Hematopoietic multipotent progenitor cell treated with erythropoietin and hydrocortisone succinate and interleukin-3 and kit ligand, for 4 days (in vitro differentiated cells): Measurements from ENCODE around the gene TEX35.
"Not testable (repeated sequence)": the region's sequence is repeated elsewhere in the genome, so short reads cannot be mapped to it uniquely, and the experiment has no call there.

Experiments used
- DNase-seq: peaks from one replicate; pipeline ENCODE4 v3.0.0-alpha.2; 2015

The TEX35 gene

DNA sequence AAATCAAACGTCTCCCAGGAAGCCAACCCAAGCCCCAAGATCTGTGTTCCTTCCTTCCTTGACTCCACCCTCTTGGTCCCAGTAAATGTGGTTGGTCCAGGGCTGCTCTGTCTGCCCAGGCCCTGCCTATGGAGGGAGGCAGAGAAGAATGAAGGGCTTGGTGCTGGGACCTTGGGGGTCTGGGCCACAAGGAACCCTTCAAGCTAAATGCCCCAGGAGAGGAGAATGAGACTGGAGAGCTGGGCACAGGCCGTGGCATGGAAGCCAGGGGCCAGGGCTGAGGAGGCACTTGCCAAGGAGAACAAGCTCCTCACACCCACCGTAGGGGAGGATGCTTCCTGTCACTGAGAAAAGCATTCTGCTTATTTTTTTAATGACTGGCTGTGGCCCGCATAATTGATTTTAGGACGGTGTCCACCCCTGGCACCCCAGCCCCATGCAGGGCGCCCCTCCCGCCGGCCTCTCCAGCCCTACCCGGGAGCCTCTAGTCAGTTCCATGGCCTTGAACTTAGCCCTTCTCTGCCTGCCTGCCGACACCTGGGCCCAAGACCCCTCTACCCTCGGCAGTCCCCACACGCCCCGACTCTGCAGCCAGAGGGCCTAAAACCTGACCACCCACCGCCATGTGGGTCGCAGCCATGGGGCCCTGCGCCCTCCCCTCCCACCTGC, 17.0 kb upstream of the TEX35 start:
- DNase-seq: no peak

DNA sequence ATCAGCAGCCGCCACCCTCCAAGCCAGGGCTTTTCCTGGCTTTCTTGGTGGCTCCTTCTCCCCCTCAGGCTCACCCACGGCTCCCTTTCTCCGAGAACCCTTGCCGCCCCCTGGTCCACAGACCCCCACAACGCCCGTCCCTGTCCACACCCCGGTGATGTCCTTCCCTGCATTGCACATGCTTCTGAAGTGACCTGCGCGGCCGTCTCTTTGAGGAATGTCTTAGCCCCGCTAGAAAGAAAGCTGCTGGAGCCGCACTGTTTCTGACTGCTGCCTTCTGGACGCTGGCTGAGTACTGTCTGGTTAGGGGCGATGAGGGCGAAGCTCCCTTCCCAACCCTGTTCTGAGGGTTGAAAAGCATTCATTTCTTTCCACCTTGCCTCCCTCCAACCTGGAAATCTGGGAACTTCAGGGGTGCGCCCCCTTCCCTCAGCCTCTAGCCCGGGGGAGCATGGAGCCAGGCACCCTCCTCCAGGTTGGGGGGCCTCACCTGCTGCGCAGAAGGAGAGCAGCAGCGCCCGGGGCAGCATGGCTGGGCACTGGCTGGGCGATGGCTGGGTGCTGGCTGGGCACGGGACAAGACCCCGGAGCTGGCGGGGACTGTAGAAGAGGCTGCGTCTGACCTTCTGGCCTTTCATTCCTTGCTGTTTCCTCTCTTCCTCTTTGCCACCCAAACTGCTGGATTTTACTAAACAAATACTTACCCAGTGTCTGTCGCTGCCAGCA, 16.3 kb upstream of the TEX35 start, which contains the start of gene CLEC20A:
Gene CLEC20A (minus strand): TSS at position 555 of the 726 bp plus-strand sequence. CDS start 25 bp downstream, at position 530.
- no peak for DNase-seq

DNA sequence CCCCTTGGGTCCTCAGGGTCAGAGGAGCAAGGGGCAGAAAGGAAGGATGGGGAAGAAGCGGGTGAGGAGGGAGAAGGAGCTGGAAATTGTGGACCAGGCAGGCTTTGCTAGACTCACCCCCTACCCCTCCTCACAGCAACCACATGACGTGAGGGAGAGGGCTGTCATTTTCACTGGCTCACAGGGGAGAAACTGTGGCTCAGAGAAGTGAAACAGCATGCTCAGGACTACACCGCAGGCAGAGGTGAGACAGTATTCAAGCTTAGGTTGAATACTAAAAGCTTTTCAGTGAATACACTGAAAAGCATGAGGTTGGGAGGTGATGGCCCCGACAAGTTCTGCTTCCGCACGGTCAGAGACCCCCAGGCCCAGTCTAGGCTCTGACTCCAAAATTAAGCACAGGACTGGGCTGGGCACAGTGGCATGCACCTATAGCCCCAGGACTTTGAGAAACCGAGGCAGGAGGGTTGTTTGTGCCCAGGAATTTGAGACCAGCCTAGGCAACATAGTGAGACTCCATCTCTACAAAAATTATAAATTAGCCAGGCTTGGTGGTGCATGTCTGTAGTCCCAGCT, 14.9 kb upstream of the TEX35 start:
- DNase-seq: no peak

DNA sequence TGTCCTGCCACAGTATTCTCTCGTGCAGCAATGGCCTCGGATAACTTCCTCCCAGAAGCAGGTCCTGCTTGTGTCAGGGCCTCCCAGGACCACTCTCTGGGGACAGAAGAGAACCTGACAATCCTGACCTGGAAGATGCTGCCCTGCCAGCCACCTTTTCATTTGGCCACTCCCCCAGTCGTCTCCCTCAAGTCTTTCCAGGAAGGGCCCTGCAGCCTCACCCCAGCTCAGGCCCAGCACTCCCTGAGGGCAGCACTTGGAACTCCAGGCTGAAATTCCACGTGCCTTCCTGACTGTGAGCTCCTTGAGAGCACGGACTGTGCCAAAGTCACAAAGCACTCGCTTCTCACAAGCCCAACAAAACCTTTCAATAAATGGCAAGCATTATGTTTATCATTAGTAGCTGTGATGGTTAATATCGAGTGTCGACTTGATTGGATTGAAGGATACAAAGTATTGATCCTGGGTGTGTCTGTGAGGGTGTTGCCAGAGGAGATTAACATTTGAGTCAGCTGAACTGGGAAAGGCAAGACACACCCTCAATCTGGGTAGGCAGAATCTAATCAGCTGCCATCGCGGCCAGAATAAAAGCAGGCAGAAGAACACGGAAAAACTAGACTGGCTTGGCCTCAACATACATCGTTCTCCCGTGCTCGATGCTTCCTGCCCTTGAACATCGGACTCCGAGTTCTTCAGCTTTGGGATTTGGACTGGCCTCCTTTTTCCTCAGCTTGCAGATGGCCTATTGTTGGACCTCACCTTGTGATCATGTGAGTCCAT, 13.8 kb upstream of the TEX35 start:
- no peak for DNase-seq

DNA sequence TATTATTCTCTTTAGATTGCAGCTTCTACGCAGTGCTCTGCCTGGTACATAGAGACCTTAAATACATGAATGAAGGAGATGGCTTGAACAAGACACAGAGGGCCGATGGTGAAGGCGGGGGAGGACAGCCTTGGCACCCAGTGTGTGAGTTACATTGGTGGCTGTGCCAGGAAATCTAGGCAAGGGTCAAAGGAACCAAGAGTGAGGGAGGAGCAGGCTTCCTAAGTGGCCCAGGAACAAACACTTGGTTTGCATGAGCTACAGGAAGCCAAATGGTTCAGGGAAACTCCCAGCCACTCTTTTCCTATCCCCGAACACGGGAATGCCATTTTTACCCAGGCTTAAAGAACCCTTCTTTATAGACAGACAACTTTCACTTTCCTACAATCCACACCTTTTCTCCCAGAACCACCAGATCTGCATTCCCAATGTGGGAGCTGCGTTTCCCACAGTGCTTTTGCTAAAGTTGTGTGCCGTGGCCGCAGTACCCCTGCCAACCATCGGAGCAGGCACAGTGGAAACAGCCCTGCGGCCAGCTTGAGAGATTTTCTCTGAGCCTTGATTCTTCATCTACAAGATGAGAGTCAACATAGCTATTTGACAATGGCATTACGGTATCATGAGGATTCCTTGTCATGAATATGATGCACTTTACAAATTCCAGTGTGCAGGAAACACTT, 12.7 kb upstream of the TEX35 start:
- DNase-seq: no peak

DNA sequence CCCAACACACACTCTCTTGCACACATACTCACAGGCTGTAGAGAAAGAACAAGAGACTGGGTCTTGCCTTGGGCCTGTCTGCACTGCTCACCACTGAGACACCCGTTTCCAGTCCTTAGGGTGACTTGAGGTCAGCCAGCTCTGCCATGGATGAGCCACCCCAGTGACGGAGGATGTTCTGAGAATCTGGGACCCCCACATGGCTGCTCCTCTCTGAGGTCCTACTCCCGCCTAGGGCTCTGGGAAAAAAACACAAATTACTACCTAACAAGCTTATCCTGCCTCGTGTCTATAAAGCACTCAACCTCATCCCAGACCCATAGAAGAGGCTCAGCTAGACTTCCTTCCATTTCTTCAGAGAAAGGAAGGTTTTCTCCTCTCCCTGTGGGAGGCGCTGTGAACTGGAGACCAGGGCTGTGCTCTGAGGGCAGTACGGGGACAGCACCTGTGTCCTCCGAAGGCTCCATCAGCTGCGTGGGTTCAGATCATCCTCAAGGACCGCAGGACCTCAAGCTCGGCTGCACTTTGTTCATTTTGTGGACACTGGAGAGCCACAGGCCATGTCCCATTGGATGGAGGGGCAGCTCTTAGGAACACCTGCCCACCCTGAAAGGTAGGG, 11.9 kb upstream of the TEX35 start:
- no peak for DNase-seq

DNA sequence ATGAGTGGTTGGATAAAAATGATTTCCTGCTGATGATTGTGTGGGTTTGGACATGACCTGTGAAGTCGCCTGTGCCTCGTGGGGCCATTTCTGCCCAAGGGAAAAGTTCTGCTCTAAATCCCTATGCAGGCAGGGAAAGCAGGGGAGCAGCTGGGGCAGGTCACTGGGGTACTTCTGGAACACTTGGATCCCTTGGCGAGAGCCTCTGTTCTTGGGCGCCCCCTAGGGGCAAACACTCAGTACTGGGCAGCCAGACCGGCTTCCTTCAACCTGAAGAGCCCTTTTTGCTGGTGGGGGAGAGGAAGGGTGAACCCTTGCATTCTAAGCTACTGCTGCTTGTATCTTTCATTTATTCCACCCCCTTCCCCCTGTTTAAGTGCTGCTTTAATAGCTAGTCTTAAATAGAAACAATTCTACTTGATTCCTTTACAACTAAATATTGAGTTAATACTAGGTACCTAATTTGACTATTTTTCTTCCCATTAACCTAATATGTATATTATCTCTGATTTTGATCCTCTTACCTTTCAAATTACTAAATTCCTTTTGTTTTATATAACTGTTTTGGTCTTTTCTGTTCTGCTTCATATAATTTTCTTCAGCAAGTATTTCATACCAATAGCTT, 11.1 kb upstream of the TEX35 start:
- peak; percentile 85 for DNase-seq

DNA sequence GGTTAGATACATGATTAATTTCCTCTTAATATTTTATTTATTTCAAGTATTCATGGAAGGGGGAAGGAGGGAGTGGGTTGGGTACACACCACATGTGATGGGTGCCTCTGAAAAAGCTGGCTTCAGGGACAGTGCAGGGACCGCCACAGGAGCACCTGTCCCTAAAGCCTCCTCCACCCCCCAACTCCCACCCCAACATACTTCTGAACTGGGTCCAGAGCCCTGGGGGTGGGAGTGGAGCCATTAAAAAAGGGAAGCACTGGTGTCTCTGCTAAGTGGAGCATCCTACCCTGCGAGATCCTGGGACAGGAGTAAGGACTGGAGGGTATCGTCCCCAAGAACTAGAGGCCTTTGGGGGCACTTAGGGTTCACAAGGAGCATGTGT, 10.6 kb upstream of the TEX35 start:
- DNase-seq: no peak

DNA sequence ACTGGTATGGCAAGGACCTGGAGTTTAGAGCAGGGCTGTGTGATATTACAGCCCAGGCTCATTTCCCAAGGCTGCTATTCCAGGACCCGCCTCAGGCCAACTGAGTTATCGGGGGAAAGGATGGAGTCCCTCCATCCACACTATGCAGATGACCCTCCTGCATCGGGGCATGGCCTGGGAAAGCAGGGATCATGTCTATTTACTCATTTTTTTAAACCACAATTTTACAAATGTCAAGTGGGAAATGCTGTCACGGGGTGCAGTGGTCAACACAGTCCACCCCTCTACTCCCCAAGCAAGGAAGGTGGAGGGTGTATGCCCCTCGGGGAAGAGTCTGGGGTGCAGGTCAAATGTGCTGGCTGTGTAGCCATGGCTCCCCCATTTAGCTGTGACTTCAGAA, 10.1 kb upstream of the TEX35 start:
- DNase-seq: no peak

DNA sequence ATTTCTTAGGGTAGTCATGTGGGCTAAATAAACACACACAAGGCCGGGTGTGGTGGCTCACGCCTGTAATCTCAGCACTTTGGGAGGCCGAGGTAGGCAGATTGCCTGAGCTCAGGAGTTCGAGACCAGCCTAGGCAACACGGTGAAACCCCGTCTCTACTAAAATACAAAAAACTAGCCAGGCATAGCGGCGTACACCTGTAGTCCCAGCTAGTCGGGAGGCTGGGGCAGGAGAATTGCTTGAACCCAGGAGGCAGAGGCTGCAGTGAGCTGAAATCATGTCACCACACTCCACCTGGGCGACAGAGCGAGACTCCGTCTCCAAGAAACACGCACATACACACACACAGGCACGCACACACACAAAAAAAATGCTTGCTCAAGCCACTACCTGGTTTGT, 9.6 kb upstream of the TEX35 start:
- not testable (repeated sequence) for DNase-seq

DNA sequence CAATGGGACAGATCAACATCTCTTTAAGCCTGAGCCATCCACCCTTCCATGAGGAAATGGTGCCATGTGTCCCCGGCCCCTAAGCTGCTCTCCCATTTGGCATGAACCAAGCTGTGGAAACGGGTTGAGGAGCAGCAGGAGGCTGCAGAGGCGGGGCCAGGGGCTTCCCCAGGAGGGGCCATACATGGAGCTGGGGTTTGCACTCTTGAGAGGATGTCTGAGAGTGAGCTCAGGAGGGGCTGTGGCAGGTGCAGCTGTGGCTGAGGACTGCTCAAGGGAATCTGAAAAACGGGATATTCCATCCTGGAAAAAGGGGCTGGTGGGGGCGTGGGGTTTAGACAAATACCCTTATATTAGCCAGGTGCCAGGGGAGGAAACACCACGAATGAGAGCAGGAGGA, 9.1 kb upstream of the TEX35 start:
- no peak for DNase-seq

DNA sequence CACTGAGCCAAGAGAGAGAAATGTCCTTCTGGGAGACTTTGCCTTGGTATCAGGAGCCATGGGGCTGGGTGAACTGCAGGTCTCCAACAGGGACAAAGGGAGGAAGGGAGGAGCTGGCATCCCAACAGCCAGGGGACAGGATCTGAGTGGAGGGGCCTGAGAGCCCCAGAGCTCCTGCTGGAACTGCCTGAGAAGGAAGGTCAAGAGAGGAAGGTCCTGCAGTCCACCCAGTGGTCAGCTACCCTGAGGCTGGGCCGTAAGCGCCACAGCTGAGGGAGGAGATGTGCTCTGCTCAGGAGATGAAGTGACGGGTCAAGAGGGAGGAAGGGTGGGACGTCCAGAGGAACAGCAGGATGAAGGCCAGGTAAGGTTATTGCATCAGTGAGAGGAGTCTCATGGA, 8.6 kb upstream of the TEX35 start:
- no peak for DNase-seq

DNA sequence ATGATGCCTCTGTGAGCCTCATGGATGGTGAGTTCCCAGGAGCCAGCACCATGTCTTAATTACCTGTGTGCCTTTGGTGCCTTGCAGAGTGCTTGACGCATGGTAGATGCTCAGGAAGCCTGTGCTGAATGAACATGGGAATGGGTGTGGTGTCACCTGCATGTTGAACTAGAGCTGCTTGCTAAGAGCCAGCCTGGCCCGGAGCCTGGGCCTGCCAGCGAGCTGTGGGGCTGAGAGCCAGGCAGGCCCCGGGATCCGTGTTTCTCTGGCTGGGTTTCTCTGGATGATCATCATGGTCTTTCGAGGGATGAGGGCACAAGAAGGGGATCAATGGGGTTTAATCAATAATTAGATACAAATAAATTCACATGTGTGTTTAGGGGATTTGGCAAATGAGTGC, 6.7 kb upstream of the TEX35 start:
- no peak for DNase-seq

DNA sequence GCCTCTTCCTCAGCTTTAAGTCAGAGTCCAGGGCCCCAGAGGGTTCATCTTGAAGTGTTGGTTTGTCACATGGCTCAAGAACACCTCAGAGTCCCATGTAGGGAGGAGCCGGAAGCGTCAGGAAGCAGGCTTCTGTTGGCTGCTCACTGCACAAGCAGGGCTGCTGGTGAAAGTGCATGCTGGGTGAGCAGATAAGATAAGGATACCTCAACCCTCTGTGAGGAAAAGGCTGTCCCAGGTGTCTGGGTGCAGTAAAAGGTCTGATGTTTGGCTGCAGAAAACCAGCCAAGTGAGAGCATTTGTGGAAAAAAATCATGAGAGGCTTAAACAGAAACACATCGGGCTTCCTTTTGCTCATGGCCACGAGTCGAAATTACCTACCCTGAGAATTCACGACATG, 6.2 kb upstream of the TEX35 start:
- peak; percentile 57 for DNase-seq

DNA sequence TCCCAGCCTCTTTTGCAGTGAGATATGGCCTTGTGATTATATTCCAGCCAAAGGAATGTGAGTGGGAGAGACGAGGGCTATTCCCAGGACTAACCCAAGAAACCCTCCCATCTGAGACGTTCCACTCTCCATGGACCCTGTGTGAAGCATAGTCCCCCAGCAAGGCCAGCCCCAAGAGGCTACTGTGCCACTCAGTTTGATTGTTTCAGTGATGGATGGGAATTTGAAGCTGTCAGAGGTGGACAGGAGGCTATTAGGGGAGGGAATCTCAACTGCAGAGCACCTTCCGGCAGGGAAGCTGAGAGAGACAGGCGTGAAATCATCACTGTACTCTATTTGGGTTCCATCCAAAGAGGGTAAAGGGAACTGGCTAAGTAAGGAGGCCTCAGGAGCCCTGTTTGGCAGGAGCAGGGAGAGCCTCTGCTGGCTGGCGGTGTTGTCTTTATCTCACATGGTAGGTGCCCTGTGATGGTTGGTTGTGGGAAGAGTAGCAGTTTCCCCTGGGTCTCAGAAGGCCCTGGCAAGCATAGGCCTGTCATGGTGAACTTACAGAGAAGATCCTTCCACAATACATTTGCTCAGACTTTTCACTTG, 3.4 kb upstream of the TEX35 start:
- DNase-seq: no peak

DNA sequence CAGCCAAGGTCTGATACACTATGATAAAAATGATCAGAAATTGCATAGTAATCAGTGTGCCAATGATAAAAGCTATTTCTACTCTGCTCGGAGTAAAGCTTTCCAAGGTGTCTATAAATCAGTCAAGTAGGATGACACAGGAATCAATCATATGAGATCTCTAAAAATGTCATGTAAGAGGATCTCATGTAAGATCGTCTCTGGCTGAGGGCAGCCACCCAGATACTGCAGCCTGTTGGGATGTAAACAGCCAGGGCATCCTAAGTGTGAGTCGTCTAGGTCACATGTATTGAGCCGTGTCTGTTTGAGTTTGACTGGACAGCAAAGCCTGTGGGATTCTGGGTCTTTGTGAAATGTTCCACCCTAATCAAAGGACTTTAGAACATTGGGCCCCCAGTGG, 2.8 kb upstream of the TEX35 start:
- no peak for DNase-seq

DNA sequence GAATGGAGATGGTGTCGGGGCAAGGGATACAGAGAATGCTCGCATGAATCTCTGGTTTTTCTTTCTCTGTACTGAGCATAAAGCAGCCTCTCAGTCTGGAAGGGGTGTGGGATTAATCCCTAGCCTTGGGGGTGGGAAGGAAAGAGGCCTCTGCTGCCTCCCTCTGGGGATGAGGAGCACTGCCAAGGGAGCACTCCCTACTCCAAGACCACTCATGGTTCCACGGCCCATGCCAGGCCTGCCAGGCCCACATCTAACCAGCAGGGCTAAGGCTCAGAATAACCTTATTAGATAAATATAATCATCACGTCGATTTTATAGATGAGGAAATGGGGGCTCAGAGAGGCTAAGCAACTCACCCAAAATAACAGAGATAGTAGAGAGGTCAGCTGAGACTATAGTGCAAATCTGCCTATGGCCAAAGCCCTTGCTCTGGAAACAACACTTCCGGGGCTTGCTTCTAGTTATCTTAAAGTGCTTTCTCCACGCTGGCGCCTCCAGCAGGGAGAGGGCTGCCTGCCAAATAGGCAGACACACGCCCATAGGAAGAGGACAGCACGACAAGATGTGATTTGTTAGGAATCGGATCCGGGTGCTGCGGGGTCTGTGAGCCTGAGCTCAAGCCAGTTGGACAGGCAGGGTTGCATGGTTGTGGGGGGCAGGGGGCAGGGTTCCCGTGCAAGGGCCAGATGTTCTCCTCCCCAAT, 522 bp downstream of the TEX35 start:
- DNase-seq: no peak

DNA sequence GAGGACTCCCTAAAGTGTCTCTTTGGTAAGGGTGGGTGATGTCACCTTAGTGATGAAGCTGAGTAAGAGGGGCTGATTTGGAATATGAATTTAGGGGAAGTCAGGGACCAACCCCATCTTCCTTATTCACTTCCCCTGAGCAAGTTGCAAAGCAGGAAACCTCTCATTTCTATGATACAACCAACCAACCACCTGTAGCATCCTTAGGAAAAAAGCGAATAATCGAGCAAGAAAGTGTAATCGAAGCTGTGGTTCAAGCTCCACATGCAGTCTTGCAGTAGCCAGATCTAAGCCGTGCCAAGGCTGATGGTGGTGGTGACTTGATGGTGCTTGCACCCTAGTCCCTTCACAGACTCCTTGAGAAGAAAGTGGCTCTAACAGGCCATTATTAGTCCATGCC, 3.2 kb downstream of the TEX35 start:
- no peak for DNase-seq

DNA sequence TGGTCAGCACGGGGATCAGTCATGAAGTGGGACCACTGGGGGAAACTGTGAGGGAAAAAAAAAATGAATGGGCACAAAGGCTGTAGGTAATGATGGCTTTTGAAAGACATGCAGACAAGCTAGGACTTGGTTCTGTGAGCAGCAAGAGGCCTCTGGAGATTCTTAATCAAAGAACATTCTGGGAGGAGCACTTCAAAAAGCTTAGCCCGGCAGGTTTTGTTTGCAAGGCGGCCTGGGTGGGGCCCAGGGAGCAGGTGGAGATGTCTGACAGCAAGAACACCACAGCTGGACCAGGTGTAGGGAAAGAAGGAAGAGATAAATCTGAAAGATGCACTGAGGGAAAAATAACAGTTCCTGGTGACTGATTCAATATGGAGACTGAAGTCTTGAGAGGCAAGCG, 6.0 kb downstream of the TEX35 start:
- no peak for DNase-seq

DNA sequence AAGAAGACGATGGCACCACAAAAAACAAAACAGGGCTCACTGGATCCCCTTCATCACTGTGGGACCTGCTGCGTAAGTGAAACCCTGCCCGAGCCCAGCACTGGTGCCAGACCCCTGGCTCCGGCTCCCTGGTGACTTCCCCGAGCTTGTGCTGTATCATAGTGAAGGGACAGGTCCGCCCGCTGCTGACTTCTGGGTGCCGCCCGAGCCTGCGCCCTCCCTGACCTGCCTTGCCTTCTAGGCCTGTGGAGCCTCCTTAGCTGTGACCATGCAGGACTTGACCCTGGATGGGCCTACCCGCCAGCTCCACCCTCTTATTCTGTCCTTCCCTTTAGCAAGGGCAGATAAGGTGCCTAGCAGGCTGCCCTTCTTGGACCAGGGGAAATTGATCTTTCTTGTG, 7.9 kb downstream of the TEX35 start:
- no peak for DNase-seq

DNA sequence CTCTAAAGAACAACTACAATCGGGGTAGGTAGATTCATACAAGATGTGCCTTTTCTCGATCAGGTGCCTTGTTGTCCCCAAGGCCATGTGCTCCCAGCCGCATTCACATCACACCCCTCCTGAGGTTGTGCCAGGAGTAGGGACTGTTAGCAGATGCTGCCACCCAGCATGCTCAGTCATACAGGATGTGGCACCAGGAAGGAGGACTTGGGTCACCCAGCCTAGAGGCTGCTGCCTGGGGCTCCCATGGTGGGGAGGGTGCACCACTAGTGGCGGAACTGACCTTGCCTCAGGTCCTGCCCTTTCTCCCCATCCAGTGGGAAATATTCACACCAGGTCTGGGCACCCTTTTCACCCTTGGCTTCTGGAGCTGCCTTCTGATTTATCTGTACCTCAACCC, 8.3 kb downstream of the TEX35 start:
- no peak for DNase-seq
